Body of pancreas (tissue), 4 donors: Measurements from ENCODE around the gene FAM43A.

Source experiments
- POLR2A ChIP-seq, 3 donors: fragments of 450-650 bp; IDR thresholded peaks; one replicate each; pipeline ENCODE4 v1.6.1; 2016; ENCODE audit warnings: antibody characterized with exemption in 3 of 3, mild to moderate bottlenecking in 2 of 3
- TF ChIP-seq, protein P1 (sequence below), 7 experiments: fragments of 450-650 bp in 4 of 7; fragments of 200-600 bp in 3 of 7; sonication (generic) in 3 of 7; IDR thresholded peaks; one replicate each; pipeline ENCODE4 v1.5.1; 2016 to 2019; ENCODE audit warnings: antibody characterized with exemption in 7 of 7

DNA sequence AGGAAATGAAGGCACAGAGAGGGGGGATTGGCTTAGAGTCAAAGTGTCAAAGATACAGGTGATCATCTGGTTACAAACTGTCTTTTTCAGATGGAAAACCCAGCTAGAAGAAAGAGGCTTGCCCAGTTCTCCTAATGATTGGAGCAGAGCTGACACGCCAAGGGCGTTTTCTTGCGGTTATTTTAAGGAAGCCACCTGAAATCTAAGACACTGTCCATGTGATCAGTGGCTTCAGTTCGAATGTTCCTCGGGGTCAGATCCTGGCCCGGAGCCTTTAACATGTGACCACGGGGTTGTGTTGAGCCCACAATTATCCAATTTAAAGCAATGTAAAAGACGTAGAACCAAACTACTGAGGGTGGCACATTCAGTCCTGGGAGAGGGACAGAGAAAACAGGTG is 19.5 kb downstream of the FAM43A start:
- no peak for TF ChIP-seq POLR2A (IDR thresholded peaks at IDR 0.05)
- TF ChIP-seq, protein P1, sequence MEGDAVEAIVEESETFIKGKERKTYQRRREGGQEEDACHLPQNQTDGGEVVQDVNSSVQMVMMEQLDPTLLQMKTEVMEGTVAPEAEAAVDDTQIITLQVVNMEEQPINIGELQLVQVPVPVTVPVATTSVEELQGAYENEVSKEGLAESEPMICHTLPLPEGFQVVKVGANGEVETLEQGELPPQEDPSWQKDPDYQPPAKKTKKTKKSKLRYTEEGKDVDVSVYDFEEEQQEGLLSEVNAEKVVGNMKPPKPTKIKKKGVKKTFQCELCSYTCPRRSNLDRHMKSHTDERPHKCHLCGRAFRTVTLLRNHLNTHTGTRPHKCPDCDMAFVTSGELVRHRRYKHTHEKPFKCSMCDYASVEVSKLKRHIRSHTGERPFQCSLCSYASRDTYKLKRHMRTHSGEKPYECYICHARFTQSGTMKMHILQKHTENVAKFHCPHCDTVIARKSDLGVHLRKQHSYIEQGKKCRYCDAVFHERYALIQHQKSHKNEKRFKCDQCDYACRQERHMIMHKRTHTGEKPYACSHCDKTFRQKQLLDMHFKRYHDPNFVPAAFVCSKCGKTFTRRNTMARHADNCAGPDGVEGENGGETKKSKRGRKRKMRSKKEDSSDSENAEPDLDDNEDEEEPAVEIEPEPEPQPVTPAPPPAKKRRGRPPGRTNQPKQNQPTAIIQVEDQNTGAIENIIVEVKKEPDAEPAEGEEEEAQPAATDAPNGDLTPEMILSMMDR (IDR thresholded peaks at IDR 0.05): no peak
